K562 (cell line): ENCODE data around the gene RIC8B.

Source experiments
- CTCF ChIP-seq, 3 experiments: IDR thresholded peaks in 2 of 3; conservative IDR thresholded peaks in 1 of 3; 2 replicates each; pipeline ENCODE4 v1.5.1; 2011 to 2012; ENCODE audit warnings: low read length in 3 of 3, mild to moderate bottlenecking in 3 of 3, control low read depth in 2 of 3, improper control_type of control experiment in 1 of 3, inconsistent platforms in 1 of 3, low read depth in 1 of 3, mixed read lengths in 1 of 3, moderate library complexity in 1 of 3; ENCODE audit not compliant: insufficient read depth in 2 of 3
- EZH2 ChIP-seq: IDR thresholded peaks from 2 replicates; pipeline ENCODE4 v1.6.1; 2012; ENCODE audit warnings: low read depth, mild to moderate bottlenecking, inconsistent platforms, low read length, borderline replicate concordance
- HCFC1 ChIP-seq: IDR thresholded peaks from 2 replicates; pipeline ENCODE4 v1.6.1; 2012; ENCODE audit warnings: low read depth, low read length, improper control_type of control experiment
- JUNB ChIP-seq: fragments of 450-650 bp; formaldehyde crosslinking; conservative IDR thresholded peaks from 2 replicates; pipeline ENCODE4 v1.4.0; 2020; ENCODE audit warnings: mild to moderate bottlenecking
- POLR2A ChIP-seq: fragments of 450-650 bp; conservative IDR thresholded peaks from 2 replicates; pipeline ENCODE4 v1.6.1; 2016
- SIN3A ChIP-seq, 2 experiments: fragments of 150-350 bp in 1 of 2; IDR thresholded peaks; 2 replicates each; pipeline ENCODE4 v1.6.1; 2011 to 2016; ENCODE audit warnings: borderline replicate concordance in 2 of 2, low read depth in 2 of 2, low read length in 2 of 2, mild to moderate bottlenecking in 2 of 2, moderate library complexity in 2 of 2; ENCODE audit not compliant: control insufficient read depth in 1 of 2
- ZNF184 ChIP-seq: sonication (generic); formaldehyde crosslinking; IDR thresholded peaks from 2 replicates; pipeline ENCODE4 v1.5.0; 2020; ENCODE audit warnings: missing genetic modification reagents

- TF ChIP-seq HCFC1 (no peak), EZH2 (no peak), ZNF184 (CRISPR knock-in tag) (no peak), JUNB (CRISPR knock-in tag) (no peak), CTCF (IDR thresholded peaks at IDR 0.05 in 2 of 3, conservative IDR thresholded peaks at IDR 0.05 in 1 of 3; ENCODE audit: insufficient read depth in 2 of 3, low read depth in 1 of 3, low read length in 3 of 3) (no peak), POLR2A (no peak), SIN3A (IDR thresholded peaks at IDR 0.05; ENCODE audit: borderline replicate concordance in 2 of 2, control insufficient read depth in 1 of 2, low read depth in 2 of 2, low read length in 2 of 2) (no peak)
These were observed 114.0 kb downstream of the RIC8B start for GRCh38 chr12:106888348-106888970.
